Measurements from ENCODE around the gene TRMT2A. TPM values are rescaled to one million over a fixed set of nuclear protein-coding genes. Genes with fewer than 3 reads are reported as not detected.

Gene TRMT2A
- total RNA-seq, 2 donors from 2014 or later: 25.7 to 37.7 TPM

- intact Hi-C loops (cut with DNase I): no loop called here
- DNase-seq (ENCODE audit: low spot score): no peak
These were observed 34.2 kb upstream of the TRMT2A start for GRCh38 chr22:20151276-20151588.

DNA sequence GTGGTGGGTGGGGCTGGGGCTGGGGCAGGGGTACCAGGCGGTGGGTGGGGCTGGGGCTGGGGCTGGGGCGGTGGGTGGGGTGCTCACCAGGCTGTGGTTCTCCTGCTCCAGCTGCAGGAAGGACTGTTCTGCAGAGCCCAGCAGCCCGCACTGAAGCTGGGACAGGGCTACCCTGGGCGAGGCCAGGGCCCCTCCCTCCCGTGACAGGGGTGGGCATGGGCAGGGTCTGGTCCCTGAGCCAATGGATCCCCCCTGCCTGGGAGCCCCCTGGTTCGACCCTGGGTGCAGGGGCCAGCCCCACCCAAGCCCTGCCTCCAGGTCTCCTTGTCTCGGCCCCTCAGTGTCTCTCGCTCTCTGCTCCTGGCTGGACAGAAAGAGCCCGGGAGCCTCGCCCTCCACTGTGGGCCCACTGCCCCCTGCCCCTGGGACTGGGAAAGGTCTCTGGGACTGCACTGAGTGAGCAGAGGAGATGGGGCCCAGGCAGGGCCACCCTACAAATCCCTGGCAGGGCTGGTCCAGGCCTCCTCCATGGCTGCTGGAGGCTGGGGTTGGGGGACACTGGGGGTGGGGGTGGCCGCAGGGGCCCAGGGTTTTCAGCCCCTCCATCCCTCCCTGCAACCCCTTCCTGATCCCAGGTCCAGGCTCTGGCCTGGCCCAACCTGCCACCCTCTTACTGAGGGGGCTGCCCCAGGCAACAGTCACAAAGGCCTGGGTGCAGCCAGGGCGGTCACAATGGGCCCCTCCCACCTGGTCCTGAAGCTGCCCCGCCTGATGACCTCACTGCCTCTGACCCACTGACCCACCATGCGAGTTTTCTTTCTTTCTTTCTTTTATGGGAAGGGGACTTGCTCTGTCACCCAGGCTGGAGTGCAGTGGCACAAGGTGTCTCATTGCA, 33.6 kb upstream of the TRMT2A start, which contains the start of gene CCDC188:
Gene CCDC188, minus strand, starts transcription at position 675 of the 895 bp plus-strand sequence. Its CDS starts 69 bp downstream, at position 606.
- intact Hi-C loops (cut with DNase I): no loop called here
- no peak for DNase-seq (ENCODE audit: low spot score)

DNA sequence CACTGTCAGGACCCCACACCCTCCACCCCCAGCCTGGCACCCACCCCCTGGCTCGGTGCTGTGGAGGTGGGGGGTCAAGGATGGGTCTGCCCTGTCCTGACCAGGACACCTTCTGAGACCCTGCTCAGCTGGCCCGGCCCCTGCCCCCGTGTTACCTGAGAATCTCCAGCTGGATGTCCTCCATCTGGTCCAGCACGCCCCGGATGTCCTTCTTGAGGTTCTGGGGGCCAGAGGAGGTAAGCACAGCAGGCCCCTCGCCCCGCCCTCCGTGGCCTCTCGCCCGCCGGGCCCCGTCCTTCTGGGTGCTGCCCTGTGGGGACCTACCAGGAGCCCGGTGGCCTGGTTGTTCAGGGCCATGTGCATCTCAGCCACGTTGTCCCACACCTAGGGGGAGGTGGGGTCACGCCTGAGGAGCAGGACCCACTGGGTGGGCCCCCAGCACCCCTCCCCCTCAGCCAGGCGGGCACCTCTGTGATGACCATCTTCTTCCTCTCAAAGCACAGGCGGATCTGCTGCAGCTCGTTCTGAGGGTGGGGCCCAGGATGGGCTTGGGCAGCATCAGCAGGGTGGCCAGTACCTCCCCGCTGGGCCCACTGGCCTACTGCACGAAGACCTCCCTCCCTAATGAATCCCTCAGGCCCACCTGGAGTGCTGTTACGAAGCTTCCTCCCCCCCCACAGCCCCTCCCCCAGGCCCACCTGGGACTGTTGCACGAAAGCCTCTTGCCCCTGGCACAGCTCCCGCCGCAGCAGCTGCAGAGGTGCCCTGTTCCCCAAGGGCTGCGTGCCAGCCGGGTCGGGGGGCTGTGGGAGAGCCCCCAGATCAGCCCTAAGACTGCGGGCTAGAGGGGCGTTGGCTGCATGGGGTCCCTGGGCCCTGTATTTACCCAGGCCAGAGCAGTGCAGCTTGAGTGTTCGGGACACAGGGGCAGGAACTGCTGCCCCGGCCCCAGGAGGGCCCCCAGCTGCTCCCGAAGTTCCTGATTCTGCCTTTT, 32.5 kb upstream of the TRMT2A start:
- intact Hi-C loops (cut with DNase I): no loop called here
- DNase-seq (ENCODE audit: low spot score): no peak

- no peak for DNase-seq (ENCODE audit: low spot score)
These were observed 31.4 kb upstream of the TRMT2A start for GRCh38 chr22:20148414-20148813.

GRCh38 chr22:20147237-20147988, 30.4 kb upstream of the TRMT2A start:
- intact Hi-C loops (cut with DNase I): no loop called here

More at GRCh38 chr22:20148414-20148813, 31.4 kb upstream of the TRMT2A start:
- intact Hi-C loops (cut with DNase I): no loop called here

GRCh38 chr22:20146777-20147176, 29.8 kb upstream of the TRMT2A start:
- intact Hi-C loops (cut with DNase I): no loop called here

More at GRCh38 chr22:20147237-20147988, 30.4 kb upstream of the TRMT2A start:
- no peak for DNase-seq (ENCODE audit: low spot score)

DNA sequence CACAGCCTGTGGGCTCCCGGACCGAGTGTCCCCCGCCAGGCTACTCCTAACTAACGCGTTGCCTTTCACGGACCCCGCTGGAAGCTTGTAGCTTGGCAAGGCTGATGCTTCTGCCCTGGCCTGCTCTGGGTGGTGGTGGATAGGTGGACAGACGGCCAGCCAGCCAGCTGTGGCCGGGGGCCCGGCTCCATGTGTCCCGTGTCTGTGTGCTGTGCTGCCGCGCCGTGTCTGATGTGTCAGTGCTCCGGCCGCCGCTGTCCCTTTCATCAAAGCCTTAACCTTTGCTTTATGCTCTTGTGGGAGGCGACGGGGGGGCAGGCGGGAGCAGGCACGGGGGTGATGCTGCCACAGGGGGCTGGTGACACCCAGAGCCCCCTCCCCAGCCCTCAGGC, 28.8 kb upstream of the TRMT2A start:
- intact Hi-C loops (cut with DNase I): no loop called here
- DNase-seq (ENCODE audit: low spot score): no peak

More at GRCh38 chr22:20146777-20147176, 29.8 kb upstream of the TRMT2A start:
- no peak for DNase-seq (ENCODE audit: low spot score)

GRCh38 chr22:20145206-20145831, 28.3 kb upstream of the TRMT2A start:
- DNase-seq (ENCODE audit: low spot score): no peak
- intact Hi-C loops (cut with DNase I): no loop called here

DNA sequence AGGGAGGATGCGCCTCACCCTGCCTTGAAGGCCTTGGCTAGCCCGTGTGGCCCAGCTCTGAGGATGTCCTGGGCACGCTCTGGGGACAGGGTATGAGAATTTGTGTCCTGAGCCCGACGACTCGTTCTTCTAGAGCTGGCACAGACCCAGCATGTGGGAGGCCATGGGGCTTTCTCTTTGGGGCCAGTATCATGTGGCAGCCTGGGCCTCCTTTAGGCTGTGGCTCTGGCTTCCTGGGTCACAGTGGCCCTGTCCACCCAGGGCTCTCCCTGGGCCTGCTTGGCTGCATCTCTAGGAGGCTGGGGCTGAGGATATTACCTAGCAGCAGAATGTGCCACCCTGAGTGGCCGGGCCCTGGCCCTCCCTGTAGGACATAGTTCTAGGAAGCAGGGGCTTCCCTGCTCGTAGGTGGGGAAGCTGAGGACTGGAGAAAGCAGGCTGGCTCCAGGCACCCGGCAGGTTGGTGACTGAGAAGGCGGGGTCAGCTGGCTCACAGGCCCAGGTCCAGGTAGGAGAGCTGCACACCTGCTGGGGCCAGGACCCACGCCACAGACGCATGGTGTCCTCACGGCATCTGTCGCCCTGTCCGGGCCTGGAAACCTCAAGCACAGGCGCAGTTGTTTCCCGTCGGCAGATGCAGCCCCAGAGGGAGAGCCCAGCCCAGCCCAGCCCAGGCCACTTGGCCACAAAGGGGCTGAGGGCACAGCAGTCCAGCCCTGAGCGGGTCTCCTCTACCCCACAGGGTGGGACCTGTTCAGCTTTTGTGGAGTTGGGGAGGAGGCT, 27.0 kb upstream of the TRMT2A start:
- intact Hi-C loops (cut with DNase I): no loop called here
- no peak for DNase-seq (ENCODE audit: low spot score)

DNA sequence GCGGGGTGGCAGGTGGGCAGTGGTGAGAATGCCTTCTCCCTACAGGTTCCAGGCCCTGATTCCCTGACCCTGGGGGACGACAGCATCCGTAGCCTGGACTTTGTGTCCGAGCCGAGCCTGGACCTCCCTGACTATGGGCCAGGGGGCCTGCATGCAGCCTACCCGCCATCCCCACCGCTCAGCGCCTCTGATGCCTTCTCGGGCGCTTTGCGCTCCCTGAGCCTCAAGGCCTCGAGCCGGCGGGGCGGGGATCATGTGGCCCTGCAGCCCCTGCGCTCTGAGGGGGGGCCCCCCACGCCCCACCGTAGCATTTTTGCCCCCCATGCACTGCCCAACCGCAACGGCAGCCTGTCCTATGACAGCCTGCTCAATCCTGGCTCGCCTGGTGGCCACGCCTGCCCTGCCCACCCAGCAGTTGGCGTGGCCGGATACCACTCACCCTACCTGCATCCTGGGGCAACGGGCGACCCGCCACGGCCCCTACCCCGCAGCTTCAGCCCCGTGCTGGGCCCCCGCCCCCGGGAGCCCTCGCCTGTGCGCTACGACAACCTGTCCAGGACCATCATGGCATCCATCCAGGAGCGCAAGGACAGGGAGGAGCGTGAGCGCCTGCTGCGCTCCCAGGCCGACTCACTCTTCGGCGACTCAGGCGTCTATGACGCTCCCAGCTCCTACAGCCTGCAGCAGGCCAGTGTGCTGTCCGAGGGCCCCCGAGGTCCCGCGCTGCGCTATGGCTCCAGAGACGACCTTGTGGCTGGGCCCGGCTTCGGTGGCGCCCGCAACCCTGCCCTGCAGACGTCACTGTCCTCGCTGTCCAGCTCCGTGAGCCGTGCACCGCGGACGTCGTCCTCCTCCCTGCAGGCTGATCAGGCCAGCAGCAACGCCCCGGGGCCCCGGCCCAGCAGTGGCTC, 25.9 kb upstream of the TRMT2A start:
- no peak for DNase-seq (ENCODE audit: low spot score)
- intact Hi-C loops (cut with DNase I): no loop called here

DNA sequence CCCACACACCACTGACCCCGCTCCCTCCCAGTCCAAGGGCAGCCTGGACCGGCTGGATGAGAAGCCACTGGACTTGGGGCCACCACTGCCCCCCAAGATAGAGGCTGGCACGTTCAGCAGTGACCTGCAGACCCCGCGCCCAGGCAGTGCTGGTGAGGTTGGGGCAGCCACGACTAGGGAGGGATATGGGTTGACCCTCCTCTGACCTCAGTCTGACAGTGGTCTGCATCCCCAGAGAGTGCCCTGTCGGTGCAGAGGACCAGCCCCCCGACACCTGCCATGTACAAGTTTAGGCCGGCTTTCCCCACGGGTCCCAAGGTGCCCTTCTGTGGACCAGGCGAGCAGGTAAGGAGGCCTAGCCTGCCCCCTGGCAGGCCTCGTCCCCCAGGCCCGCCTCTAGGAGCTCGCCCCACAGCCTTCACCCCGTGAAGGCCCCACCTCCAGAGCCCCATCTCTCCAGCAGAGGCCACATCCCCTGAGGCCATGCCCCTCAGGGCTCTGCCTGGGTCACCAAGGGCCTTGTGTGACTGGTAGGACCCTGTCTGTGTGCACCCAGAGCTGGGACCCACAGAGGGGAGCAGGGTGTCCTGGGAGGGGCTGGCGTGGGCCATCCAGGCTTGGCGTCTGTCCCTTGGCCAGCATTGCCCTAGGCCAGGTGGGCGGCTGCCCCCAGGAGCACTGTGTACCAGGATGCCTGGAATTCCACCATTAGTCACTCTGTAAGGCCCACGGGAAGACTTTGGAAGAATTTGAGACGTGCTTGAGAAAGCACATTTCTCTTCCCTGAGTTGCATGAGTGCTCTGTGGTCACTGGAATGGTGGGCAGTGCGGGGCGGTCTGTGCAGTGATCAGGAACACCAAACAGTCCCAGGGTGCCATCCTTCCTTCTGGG, 24.4 kb upstream of the TRMT2A start:
- DNase-seq (ENCODE audit: low spot score): no peak
- intact Hi-C loops (cut with DNase I): no loop called here

- no peak for DNase-seq (ENCODE audit: low spot score)
- intact Hi-C loops (cut with DNase I): no loop called here
These were observed 23.5 kb upstream of the TRMT2A start for GRCh38 chr22:20140521-20140964.

DNA sequence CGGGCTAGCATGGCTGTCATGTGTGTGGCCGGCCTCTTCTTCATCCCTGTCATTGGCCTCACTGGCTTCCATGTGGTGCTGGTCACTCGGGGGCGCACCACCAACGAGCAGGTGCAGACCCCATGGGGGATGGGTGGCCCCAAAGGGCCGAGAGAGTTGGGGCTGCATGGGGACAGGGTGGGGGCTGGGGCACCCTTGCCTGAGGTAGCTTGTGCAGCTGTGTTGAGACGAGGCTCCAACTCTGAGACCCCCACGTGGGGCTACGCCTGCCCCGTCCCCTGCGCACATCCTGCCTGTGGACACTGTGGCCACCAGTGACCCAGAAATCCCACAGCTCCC, 23.1 kb upstream of the TRMT2A start:
- no peak for DNase-seq (ENCODE audit: low spot score)
- intact Hi-C loops (cut with DNase I): no loop called here

- no peak for DNase-seq (ENCODE audit: low spot score)
- intact Hi-C loops (cut with DNase I): no loop called here
These were observed 22.5 kb upstream of the TRMT2A start for GRCh38 chr22:20139391-20140106.

GRCh38 chr22:20138868-20139267, 21.8 kb upstream of the TRMT2A start:
- intact Hi-C loops (cut with DNase I): no loop called here
- no peak for DNase-seq (ENCODE audit: low spot score)

- no peak for DNase-seq (ENCODE audit: low spot score)
- intact Hi-C loops (cut with DNase I): no loop called here
These were observed 21.4 kb upstream of the TRMT2A start for GRCh38 chr22:20138417-20138738.
